DMS153 treated with DMSO at 0.1 percent for 48 hours (cell line): Measurements from ENCODE around the gene CLECL1.
"Not testable (repeated sequence)": the region's sequence is repeated elsewhere in the genome, so short reads cannot be mapped to it uniquely, and the experiment has no call there.

Experiments
- DNase-seq: peaks from one replicate; lab custom pipeline; 2025; ENCODE audit not compliant: unreplicated experiment; lab: John Stamatoyannopoulos, UW

CLECL1 gene

GRCh38 chr12:9724023-9724422, 8.9 kb downstream of the CLECL1 start:
- no peak for DNase-seq

GRCh38 chr12:9721394-9722092, 11.4 kb downstream of the CLECL1 start:
- no peak for DNase-seq

DNA sequence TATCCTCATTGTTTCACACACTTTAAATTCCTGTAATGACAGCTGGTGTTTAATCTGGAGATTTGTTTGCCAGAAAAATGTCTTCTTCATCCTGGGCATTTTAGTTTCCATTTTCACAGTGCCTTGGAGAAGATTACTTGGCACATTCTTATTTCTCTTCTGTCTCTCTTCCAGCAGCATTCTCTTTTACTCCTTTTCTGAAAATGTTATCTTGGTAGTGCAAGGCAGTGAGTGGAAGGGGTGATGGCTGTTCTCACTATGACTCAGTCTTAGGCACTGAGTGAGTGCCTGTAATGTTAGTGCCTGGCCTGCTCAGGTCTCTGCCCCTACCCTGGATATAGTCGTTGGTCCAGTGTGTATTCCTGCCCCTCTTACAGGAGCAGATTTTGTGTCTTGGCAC, 13.1 kb downstream of the CLECL1 start:
- no peak for DNase-seq

DNA sequence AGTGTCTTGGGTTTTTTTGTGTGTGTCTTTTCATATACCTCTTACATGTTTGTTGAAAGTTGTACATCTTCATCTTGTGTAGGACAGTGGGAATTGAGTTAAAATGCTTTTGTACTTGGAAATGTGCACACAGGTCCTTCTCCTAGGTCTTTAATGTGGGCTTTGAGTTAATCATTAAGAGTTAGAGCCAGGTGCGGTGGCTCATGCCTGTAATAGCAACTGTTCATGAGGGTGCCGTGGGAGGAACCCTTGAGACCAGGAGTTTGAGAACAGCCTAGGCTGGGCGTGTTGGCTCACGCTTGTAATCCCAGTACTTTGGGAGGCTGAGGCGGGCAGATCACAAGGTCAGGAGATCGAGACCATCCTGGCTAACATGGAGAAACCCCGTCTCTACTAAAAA, 13.9 kb downstream of the CLECL1 start:
- no peak for DNase-seq

DNA sequence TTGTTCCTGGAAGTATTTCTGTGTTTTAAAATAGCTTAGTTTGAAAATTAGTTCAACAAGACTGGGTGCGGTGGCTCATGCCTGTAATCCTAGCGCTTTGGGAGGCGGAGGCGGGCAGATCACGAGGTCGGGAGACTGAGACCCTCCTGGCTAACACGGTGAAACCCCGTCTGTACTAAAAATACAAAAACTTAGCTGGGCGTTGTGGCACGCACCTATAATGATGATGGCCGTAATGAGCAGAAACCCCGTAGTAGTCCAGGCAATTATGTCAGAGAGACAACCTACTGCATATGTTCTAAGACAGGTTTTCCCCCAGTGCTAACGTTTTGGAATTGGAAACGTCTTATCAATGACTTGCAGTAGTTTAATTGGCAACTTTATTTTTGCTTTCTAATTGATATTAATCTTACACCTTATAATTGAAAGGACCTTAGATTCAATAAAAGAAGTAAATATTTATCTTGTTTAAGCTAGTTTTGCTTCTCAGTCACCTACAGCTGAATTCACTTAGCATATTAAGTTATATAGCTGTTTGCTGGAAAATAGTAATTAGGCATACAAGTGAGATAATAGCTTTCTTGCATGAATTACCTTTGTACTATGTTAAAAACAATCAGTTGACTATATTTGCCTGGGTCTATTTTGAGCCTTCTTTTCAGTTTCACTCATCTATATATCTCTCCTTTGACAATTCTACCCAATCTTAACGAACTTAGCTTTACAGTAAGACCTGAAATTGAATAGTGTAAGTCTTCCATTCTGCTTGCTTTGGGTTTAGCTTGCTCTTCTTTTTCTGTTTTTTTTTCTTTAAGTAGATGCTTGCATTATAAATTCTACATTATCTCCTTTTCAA, 15.6 kb downstream of the CLECL1 start:
- DNase-seq, result no peak

DNA sequence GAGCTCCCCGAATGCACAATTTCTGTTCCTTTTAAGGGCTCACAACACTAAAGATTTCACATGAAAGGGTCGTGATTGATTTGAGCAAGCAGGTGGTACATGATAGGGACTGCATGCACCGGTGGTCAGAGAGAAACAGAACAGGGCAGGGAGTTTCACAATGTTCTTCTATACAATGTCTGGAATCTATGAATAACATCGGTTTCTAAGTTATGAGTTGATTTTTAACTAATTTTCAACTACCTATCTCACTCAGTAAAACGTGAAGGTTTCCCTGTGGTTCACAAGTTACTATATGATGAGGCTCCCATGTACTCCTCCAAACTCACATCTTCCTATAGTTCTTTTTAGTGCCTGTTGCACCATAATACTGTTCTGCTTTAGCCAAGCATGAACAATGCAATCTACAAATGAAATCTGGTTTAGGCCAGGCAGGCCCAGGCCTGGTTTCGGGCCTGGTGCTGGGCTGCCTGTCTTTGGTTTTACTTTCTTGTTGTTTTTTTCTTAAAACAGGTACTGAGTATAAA, 19.8 kb downstream of the CLECL1 start:
- not testable (repeated sequence) for DNase-seq

GRCh38 chr12:9711664-9712063, 21.2 kb downstream of the CLECL1 start:
- no peak for DNase-seq

- no peak for DNase-seq
These were observed 22.1 kb downstream of the CLECL1 start for GRCh38 chr12:9710584-9711375.

DNA sequence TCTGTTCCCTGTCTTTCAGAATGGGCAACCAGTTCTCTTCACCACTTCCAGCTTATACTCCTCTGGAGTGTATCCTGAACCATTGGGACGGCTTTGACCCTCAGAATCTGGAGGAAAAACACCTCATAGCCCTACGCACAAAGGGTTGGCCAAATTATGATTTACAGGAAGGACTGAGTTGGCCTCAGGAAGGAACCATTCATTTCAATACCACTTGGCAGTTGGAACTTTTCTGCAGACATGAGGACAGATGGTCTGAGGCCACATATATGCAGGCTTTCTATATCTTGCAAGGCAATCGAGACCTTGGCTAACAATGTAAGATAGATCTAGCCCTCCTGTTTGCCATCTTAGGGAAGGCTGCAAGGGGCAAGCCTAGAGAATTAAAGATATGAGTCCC, 24.0 kb downstream of the CLECL1 start:
- no peak for DNase-seq

GRCh38 chr12:9707864-9708808, 24.8 kb downstream of the CLECL1 start:
- peak; percentile 4 for DNase-seq

GRCh38 chr12:9707356-9707755, 25.5 kb downstream of the CLECL1 start:
- DNase-seq, result no peak

DNA sequence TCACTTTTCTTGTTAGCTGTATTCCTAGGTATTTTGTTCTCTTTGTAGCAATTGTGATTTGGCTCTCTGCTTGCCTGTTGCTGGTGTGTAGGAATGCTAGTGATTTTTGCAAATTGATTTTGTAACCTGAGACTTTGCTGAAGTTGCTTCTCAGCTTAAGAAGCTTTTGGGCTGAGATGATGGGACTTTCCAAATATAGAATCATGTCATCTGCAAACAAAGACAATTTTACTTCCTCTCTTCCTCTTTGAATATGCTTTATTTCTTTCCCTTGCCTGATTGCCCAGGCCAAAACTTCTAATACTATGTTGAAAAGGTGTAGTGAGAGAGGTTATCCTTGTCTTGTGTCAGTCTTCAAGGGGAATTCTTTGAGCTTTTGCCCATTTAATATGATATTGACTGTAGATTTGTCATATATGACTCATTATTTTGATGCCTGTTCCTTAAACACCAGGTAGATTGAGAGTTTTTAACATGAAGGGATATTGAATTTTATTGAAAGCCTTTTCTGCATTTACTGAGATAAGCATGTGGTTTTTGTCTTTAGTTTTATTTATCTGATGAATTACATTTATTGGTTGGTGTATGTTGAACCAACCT, 26.7 kb downstream of the CLECL1 start:
- no peak for DNase-seq

DNA sequence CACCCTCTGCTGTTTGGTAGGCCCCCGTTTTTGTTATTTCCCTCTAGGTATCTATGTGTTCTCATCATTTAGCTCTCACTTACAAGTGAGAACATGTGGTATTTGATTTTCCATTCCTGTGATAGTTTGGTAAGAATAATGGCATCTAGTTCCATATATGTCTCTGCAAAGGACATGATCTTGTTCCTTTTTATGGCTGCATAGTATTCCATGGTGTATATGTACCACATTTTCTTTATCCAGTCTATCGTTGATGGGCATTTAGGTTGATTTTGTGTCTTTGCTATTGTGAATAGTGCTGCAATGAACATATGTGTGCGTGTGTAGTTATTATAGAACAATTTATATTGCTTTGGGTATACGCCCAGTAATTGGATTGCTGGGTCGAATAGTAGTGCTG, 28.3 kb downstream of the CLECL1 start:
- not testable (repeated sequence) for DNase-seq

DNA sequence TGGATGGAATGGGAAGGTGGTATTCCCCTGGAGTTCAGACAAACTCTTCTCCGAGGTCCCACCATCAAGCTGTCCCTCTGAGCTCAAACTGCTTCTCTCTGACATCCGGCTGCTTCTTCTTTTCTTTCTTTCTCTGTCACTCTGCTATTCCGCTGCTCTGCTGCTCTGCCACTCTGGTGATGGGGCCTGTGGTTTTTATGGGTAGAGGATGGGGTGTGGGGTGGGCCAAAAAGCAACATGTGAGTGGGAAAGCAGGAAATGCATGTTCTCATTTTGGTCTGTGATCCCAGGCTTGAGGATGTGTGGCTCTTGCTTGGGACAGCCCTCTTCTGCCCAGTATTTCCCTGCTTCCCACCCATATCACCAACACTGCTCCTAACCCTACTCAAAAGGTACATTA, 30.6 kb downstream of the CLECL1 start:
- no peak for DNase-seq

DNA sequence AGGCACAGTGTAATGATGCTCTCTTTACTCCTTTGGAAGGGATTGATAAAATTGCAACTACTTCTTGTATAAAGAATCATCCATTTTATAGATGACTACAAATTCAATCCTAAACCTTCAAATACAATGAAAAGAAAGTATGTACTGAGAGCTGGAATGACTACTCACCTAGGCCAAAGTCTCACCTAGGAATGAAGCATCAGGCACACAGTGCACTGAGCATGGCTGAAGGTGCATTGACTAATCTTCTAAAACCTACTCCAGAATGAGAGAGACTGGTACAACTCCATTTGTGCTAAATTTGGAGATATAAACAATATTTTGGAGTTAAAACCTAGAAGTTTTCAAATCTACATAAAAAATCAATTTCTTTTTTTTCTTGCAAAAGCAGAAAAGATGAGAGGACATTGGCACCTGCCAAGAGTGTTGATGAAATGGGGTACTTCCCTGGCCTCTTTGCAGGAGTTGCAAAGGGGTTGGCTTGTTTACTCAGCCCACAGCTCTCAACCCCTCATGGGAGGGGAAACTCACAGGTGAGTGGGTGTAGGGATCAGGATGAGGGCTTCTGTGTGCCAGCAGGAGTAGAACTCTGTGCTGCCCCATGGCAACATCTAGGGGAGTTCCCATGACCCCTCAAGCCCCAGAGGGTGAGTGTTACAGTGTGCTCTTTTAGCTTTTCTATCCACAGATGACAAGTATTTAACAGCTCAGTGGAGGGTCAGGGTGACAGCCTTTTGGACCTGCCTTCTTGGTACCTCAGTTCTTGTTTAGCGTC, 31.3 kb downstream of the CLECL1 start:
- DNase-seq, result no peak

- DNase-seq, result no peak
These were observed 32.3 kb downstream of the CLECL1 start for GRCh38 chr12:9700606-9700956.

DNA sequence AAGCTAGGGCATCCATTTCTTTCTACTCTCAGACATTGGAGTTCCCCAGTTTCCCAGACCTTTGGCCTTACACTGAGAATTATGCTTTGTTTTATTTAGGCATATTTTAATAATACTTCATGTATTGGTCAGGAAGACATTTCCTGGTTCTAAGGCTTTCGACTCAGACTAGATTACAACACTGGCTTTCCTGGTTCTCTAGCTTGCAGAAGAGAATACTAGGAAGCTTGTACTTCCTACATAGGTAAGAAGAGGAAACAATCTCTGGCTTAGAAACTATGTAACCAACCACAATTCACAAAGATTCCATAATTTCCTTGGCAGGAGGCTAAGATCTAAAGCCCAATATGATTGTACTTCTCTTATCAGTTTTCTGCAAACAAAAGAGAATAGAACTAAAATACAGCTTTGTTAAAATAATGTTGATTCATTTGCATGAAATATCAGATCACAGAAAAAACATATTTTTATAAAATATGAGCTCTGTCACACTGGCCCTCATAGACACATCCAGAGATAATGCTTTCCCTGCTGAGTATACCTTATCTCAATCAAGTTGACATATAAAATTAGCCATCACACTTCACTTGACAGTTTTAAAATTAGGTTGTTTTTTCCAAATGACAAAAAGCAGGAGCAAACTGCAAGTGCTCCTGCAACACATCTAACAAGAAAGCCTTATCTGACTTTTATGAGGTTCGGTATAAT, 32.8 kb downstream of the CLECL1 start:
- DNase-seq, result no peak

GRCh38 chr12:9699269-9699897, 33.5 kb downstream of the CLECL1 start:
- DNase-seq, result no peak
